ENCODE data around the gene ATP5IF1.

The ATP5IF1 gene

GRCh38 chr1:28257736-28258135, 21.8 kb downstream of the ATP5IF1 start:
- no peak for DNase-seq (ENCODE audit: insufficient read length)
- no peak for FAIRE-seq
- TF ChIP-seq POLR2A (IDR thresholded peaks at IDR 0.05; ENCODE audit: low read depth, low read length) (no peak), POLR2AphosphoS5 (IDR thresholded peaks at IDR 0.05; ENCODE audit: low read depth, low read length) (no peak), TAF1 (IDR thresholded peaks at IDR 0.05; ENCODE audit: borderline replicate concordance, low read depth, low read length) (no peak)

GRCh38 chr1:28258628-28259251, 22.8 kb downstream of the ATP5IF1 start:
- TF ChIP-seq TAF1 (IDR thresholded peaks at IDR 0.05; ENCODE audit: borderline replicate concordance, low read depth, low read length) (no peak), POLR2AphosphoS5 (IDR thresholded peaks at IDR 0.05; ENCODE audit: low read depth, low read length) (no peak), POLR2A (IDR thresholded peaks at IDR 0.05; ENCODE audit: low read depth, low read length) (no peak)
- DNase-seq (ENCODE audit: insufficient read length), result no peak
- no peak for FAIRE-seq

- peak; percentile 88 for TF ChIP-seq TAF1 (IDR thresholded peaks at IDR 0.05; ENCODE audit: borderline replicate concordance, low read depth, low read length)
- peak; percentile 92 for TF ChIP-seq POLR2AphosphoS5 (IDR thresholded peaks at IDR 0.05; ENCODE audit: low read depth, low read length)
- TF ChIP-seq POLR2A (IDR thresholded peaks at IDR 0.05; ENCODE audit: low read depth, low read length), result peak; percentile 96
- FAIRE-seq (peak; percentile 93), DNase-seq (ENCODE audit: insufficient read length) (peak; percentile 95)
Observed at GRCh38 chr1:28259252-28259933, 23.5 kb downstream of the ATP5IF1 start, which contains the start of gene SESN2. SESN2 (plus strand) TSS chr1:28259518; CDS start chr1:28259848, 330 bp downstream.

- TF ChIP-seq TAF1 (IDR thresholded peaks at IDR 0.05; ENCODE audit: borderline replicate concordance, low read depth, low read length), result no peak
- TF ChIP-seq POLR2AphosphoS5 (IDR thresholded peaks at IDR 0.05; ENCODE audit: low read depth, low read length), result no peak
- TF ChIP-seq POLR2A (IDR thresholded peaks at IDR 0.05; ENCODE audit: low read depth, low read length), result no peak
- FAIRE-seq, result no peak
- DNase-seq (ENCODE audit: insufficient read length), result no peak
Observed at GRCh38 chr1:28259934-28260802, 24.2 kb downstream of the ATP5IF1 start.

GRCh38 chr1:28260803-28261174, 24.9 kb downstream of the ATP5IF1 start:
- FAIRE-seq (no peak), DNase-seq (ENCODE audit: insufficient read length) (no peak)
- TF ChIP-seq POLR2A (IDR thresholded peaks at IDR 0.05; ENCODE audit: low read depth, low read length) (no peak), POLR2AphosphoS5 (IDR thresholded peaks at IDR 0.05; ENCODE audit: low read depth, low read length) (no peak), TAF1 (IDR thresholded peaks at IDR 0.05; ENCODE audit: borderline replicate concordance, low read depth, low read length) (no peak)

- DNase-seq (ENCODE audit: insufficient read length) (no peak), FAIRE-seq (no peak)
Observed at GRCh38 chr1:28264897-28265296, 29.0 kb downstream of the ATP5IF1 start.

GRCh38 chr1:28265577-28265976, 29.7 kb downstream of the ATP5IF1 start:
- FAIRE-seq, result no peak
- no peak for TF ChIP-seq POLR2AphosphoS5 (IDR thresholded peaks at IDR 0.05; ENCODE audit: low read depth, low read length)
- no peak for TF ChIP-seq TAF1 (IDR thresholded peaks at IDR 0.05; ENCODE audit: borderline replicate concordance, low read depth, low read length)
- TF ChIP-seq POLR2A (IDR thresholded peaks at IDR 0.05; ENCODE audit: low read depth, low read length), result no peak
- no peak for DNase-seq (ENCODE audit: insufficient read length)

More at GRCh38 chr1:28264897-28265296, 29.0 kb downstream of the ATP5IF1 start:
- no peak for TF ChIP-seq POLR2A (IDR thresholded peaks at IDR 0.05; ENCODE audit: low read depth, low read length)
- TF ChIP-seq POLR2AphosphoS5 (IDR thresholded peaks at IDR 0.05; ENCODE audit: low read depth, low read length), result no peak
- TF ChIP-seq TAF1 (IDR thresholded peaks at IDR 0.05; ENCODE audit: borderline replicate concordance, low read depth, low read length), result no peak

- TF ChIP-seq POLR2AphosphoS5 (IDR thresholded peaks at IDR 0.05; ENCODE audit: low read depth, low read length) (no peak), TAF1 (IDR thresholded peaks at IDR 0.05; ENCODE audit: borderline replicate concordance, low read depth, low read length) (no peak), POLR2A (IDR thresholded peaks at IDR 0.05; ENCODE audit: low read depth, low read length) (no peak)
- FAIRE-seq (no peak), DNase-seq (ENCODE audit: insufficient read length) (no peak)
Observed at GRCh38 chr1:28266920-28267322, 31.0 kb downstream of the ATP5IF1 start.

- TF ChIP-seq POLR2AphosphoS5 (IDR thresholded peaks at IDR 0.05; ENCODE audit: low read depth, low read length) (no peak), TAF1 (IDR thresholded peaks at IDR 0.05; ENCODE audit: borderline replicate concordance, low read depth, low read length) (no peak), POLR2A (IDR thresholded peaks at IDR 0.05; ENCODE audit: low read depth, low read length) (no peak)
- no peak for DNase-seq (ENCODE audit: insufficient read length)
- no peak for FAIRE-seq
Observed at GRCh38 chr1:28267633-28268032, 31.7 kb downstream of the ATP5IF1 start.

GRCh38 chr1:28269529-28269928, 33.6 kb downstream of the ATP5IF1 start:
- no peak for TF ChIP-seq TAF1 (IDR thresholded peaks at IDR 0.05; ENCODE audit: borderline replicate concordance, low read depth, low read length)
- no peak for TF ChIP-seq POLR2A (IDR thresholded peaks at IDR 0.05; ENCODE audit: low read depth, low read length)
- no peak for FAIRE-seq

GRCh38 chr1:28272215-28272852, 36.4 kb downstream of the ATP5IF1 start:
- DNase-seq (ENCODE audit: insufficient read length) (no peak), FAIRE-seq (no peak)
- TF ChIP-seq POLR2A (IDR thresholded peaks at IDR 0.05; ENCODE audit: low read depth, low read length) (no peak), POLR2AphosphoS5 (IDR thresholded peaks at IDR 0.05; ENCODE audit: low read depth, low read length) (no peak), TAF1 (IDR thresholded peaks at IDR 0.05; ENCODE audit: borderline replicate concordance, low read depth, low read length) (no peak)

More at GRCh38 chr1:28269529-28269928, 33.6 kb downstream of the ATP5IF1 start:
- no peak for DNase-seq (ENCODE audit: insufficient read length)

Data from GM12892 (cell line).